Measurements from ENCODE around the gene TBCE.

TBCE gene

DNA sequence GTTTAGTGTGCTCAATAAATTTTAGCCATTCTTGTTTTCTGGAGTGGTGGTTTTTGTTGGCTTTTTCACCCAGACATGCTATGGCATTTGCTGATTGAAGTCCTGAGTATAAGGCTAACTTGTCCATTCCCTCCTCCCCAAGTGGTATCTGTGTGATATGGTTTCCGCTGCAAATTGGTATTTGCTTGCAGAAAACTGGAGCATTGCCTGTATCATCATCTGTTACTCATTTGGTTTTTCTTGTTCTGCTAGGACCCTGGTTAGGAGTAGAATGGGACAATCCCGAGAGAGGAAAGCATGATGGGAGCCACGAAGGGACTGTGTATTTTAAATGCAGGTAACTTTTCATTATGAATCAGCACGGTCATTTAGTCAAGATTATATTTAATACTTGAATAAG lies 34.0 kb downstream of the TBCE start:
- no peak for TF ChIP-seq CTCF (IDR thresholded peaks at IDR 0.05)

GRCh38 chr1:235402457-235403200 lies 35.4 kb downstream of the TBCE start:
- no peak for TF ChIP-seq CTCF (IDR thresholded peaks at IDR 0.05)

DNA sequence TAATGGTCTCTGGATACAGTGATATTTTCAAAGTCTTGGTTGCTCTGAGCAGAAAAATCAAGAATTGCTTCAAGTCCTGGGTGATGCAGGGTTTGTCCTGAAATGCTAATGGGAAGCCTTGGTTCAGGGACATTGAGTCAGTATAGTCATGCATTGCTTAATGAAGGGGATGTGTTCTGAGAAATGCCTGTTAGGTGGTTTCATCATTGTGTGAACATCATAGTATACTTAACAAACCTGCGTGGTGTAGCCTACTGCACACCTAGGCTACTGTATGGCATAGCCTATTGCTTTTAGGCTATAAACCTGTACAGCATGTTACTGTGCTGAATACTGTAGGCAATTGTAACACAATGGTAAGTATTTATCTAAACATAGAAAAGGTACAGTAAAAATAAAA lies 36.4 kb downstream of the TBCE start:
- no peak for TF ChIP-seq CTCF (IDR thresholded peaks at IDR 0.05)

DNA sequence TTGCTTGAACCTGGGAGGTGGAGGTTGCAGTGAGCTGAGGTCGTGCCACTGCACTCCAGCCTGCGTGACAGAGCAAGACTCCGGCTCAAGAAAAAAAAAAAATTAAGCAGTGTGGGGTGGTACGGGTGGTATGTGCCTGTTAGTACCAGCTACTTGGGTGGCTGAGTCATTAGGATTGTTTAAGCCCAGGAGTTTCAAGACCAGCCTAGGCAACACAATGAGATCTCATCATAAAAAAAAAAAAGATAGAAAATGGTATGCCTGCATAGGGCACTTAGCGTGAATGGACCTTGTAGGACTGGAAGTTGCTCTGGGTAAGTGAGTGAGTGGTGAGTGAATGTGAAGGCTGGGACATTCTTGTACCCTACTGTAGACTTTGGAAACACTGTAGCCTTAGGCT lies 37.0 kb downstream of the TBCE start:
- TF ChIP-seq CTCF (IDR thresholded peaks at IDR 0.05): no peak

- no peak for TF ChIP-seq CTCF (IDR thresholded peaks at IDR 0.05)
These were observed 40.2 kb downstream of the TBCE start for GRCh38 chr1:235407419-235407818.

DNA sequence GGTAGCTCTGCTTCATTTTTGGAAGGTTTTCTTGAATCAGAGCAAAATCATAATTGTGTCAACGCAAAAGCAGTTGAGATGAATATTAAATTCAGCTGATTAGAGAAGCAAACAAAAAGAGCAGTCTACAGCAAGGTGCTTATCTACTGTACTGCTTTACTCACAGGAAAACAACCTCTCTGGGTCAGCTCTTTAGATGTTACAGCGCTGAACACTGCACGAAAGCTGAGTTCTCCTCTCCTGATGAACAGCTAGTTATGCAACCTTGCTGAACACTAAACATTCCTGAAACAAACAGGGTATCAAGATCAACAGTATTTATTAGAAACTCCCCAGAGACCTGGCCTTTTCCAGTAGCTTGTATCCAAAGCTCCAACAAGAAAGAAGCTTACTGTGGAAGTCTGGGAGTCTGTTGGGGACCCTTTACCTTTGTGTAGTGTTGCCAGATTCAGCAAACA lies 41.3 kb downstream of the TBCE start:
- no peak for TF ChIP-seq CTCF (IDR thresholded peaks at IDR 0.05)

GRCh38 chr1:235409042-235409820 lies 42.0 kb downstream of the TBCE start:
- no peak for TF ChIP-seq CTCF (IDR thresholded peaks at IDR 0.05)
